NB4 (cell line): Measurements from ENCODE around the gene NCS1.

Source experiments
- CTCF ChIP-seq: IDR thresholded peaks from one replicate; pipeline ENCODE4 v1.5.1; 2012; ENCODE audit warnings: low read depth, low read length
- POLR2A ChIP-seq: IDR thresholded peaks from 2 replicates; pipeline ENCODE4 v1.6.1; 2011; ENCODE audit warnings: mild to moderate bottlenecking; ENCODE audit not compliant: insufficient read length; ENCODE audit errors: extremely low read depth

DNA sequence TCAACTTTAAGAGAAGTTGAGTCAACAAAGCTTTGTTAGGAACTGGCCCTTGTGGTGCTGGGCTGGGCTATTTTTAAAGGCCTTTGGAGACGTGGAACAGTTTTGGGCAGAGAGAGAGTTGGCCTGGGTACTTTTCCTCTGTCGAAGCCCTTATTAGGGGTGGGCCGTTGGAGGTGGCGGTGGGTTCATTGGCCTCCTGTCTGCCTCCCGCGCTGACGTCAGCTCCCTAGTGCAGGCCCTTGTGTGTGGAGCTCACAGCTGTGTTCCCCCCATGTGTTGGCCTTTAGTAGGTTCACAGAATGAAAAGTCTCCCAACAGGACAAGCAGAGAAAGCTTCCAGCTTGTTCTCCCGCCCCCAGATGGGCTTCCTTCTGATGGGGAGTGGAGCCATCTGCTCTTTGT lies 2.7 kb downstream of the NCS1 start:
- no peak for TF ChIP-seq POLR2A
- TF ChIP-seq CTCF, result no peak
